ENCODE measurements around the gene HUNK.

DNA sequence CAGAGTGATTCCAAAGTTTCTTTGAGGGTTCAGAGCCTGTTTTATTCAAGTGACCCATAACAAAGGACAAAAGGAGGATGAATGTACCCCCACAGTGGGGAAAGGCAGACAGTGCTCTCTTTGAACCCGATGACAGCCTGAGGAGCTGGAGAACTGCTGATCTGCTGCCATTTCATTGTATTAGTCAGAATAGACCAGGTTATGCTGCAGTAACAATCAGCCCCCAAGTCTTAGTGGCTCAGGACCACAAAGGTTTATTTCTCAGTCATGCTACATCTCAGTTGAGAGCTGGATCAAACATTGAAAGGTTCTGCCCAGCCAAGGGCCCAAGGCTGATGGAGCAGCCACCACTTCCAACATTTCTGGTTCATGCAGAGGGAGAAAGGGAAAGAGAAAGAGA, 88.9 kb downstream of the HUNK start:
- TF ChIP-seq, protein P1, sequence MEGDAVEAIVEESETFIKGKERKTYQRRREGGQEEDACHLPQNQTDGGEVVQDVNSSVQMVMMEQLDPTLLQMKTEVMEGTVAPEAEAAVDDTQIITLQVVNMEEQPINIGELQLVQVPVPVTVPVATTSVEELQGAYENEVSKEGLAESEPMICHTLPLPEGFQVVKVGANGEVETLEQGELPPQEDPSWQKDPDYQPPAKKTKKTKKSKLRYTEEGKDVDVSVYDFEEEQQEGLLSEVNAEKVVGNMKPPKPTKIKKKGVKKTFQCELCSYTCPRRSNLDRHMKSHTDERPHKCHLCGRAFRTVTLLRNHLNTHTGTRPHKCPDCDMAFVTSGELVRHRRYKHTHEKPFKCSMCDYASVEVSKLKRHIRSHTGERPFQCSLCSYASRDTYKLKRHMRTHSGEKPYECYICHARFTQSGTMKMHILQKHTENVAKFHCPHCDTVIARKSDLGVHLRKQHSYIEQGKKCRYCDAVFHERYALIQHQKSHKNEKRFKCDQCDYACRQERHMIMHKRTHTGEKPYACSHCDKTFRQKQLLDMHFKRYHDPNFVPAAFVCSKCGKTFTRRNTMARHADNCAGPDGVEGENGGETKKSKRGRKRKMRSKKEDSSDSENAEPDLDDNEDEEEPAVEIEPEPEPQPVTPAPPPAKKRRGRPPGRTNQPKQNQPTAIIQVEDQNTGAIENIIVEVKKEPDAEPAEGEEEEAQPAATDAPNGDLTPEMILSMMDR (IDR thresholded peaks at IDR 0.05) = no peak
- TF ChIP-seq EP300 (IDR thresholded peaks at IDR 0.05) = no peak
- no peak for TF ChIP-seq POLR2A (IDR thresholded peaks at IDR 0.05)
- no peak for TF ChIP-seq POLR2AphosphoS5 (IDR thresholded peaks at IDR 0.05)

All from sigmoid colon (tissue), 4 donors.